ENCODE measurements around the gene TTC9. TPM values are rescaled to one million over a fixed set of nuclear protein-coding genes. Genes with fewer than 3 reads are reported as not detected.
A peak's percentile ranks its signal among the peaks of the same experiment; 100 is the strongest.

TTC9 gene
- total RNA-seq, 4 donors from 2014 or later = 0.41 to 1.3 TPM; not detected in 2

- H3K27ac ChIP-seq = no peak overlapping the region
- no peak for TF ChIP-seq POLR2A (IDR thresholded peaks at IDR 0.05)
- no peak for TF ChIP-seq POLR2AphosphoS5 (IDR thresholded peaks at IDR 0.05)
- no peak for TF ChIP-seq CTCF (IDR thresholded peaks at IDR 0.05)
- no peak for TF ChIP-seq EP300 (IDR thresholded peaks at IDR 0.05; ENCODE audit: low read depth)
- intact Hi-C loops (cut with DNase I; ENCODE audit: low total_unique reads) (no loop called here), in situ Hi-C loops (cut with MboI; ENCODE audit: low pct_ligation_motif_present in 1 of 4, low pct_unique_long_range_greater_than_20kb in 1 of 4, low sequenced_read_pairs in 3 of 4) (no loop called here)
- WGBS, 2 donors (ENCODE audit: low coverage in 1 of 2) = 97 to 100% methylated on average over 1 to 2 of the region's 2 CpGs
- H3K27me3 ChIP-seq = no peaks in the 10 kb centered on the region
- no peak overlapping the region for H3K4me3 ChIP-seq
- no peak for DNase-seq
- no peaks in the 10 kb centered on the region for H3K36me3 ChIP-seq
- no peaks in the 10 kb centered on the region for H3K9me3 ChIP-seq
- no peaks in the 10 kb centered on the region for H3K4me1 ChIP-seq
Observed at GRCh38 chr14:70680748-70681147, 39.0 kb downstream of the TTC9 start.

- H3K27ac ChIP-seq = no peak overlapping the region
- in situ Hi-C loops (cut with MboI; ENCODE audit: low pct_ligation_motif_present in 1 of 4, low pct_unique_long_range_greater_than_20kb in 1 of 4, low sequenced_read_pairs in 3 of 4) = no loop called here
- no peak for DNase-seq
- intact Hi-C loops (cut with DNase I; ENCODE audit: low total_unique reads) = no loop called here
- no peaks in the 10 kb centered on the region for H3K9me3 ChIP-seq
- no peak overlapping the region for H3K4me3 ChIP-seq
- no peak for TF ChIP-seq CTCF (IDR thresholded peaks at IDR 0.05)
- H3K36me3 ChIP-seq = no peaks in the 10 kb centered on the region
- no peaks in the 10 kb centered on the region for H3K27me3 ChIP-seq
- no peaks in the 10 kb centered on the region for H3K4me1 ChIP-seq
- WGBS, 2 donors (ENCODE audit: low coverage in 1 of 2) = 34 to 58% methylated on average over 6 of the region's 6 CpGs
Observed at GRCh38 chr14:70683983-70684382, 42.3 kb downstream of the TTC9 start.

GRCh38 chr14:70685474-70686197 is 43.9 kb downstream of the TTC9 start:
- no peaks in the 10 kb centered on the region for H3K36me3 ChIP-seq
- TF ChIP-seq EP300 (IDR thresholded peaks at IDR 0.05; ENCODE audit: low read depth) (no peak), POLR2A (IDR thresholded peaks at IDR 0.05) (no peak), POLR2AphosphoS5 (IDR thresholded peaks at IDR 0.05) (no peak), CTCF (IDR thresholded peaks at IDR 0.05) (no peak)
- H3K27ac ChIP-seq = no peak overlapping the region
- WGBS, 2 donors (ENCODE audit: low coverage in 1 of 2) = 28 to 76% methylated on average over 2 to 7 of the region's 7 CpGs
- DNase-seq = no peak
- H3K4me3 ChIP-seq = no peak overlapping the region
- no peaks in the 10 kb centered on the region for H3K27me3 ChIP-seq
- in situ Hi-C loops (cut with MboI; ENCODE audit: low pct_ligation_motif_present in 1 of 4, low pct_unique_long_range_greater_than_20kb in 1 of 4, low sequenced_read_pairs in 3 of 4) = no loop called here
- intact Hi-C loops (cut with DNase I; ENCODE audit: low total_unique reads) = no loop called here
- no peaks in the 10 kb centered on the region for H3K4me1 ChIP-seq
- no peaks in the 10 kb centered on the region for H3K9me3 ChIP-seq

- TF ChIP-seq POLR2A (IDR thresholded peaks at IDR 0.05) (no peak), POLR2AphosphoS5 (IDR thresholded peaks at IDR 0.05) (no peak), EP300 (IDR thresholded peaks at IDR 0.05; ENCODE audit: low read depth) (no peak), CTCF (IDR thresholded peaks at IDR 0.05) (no peak)
- 49 to 98% methylated on average over 4 to 10 of the region's 10 CpGs for WGBS, 2 donors (ENCODE audit: low coverage in 1 of 2)
- no peaks in the 10 kb centered on the region for H3K36me3 ChIP-seq
- DNase-seq = peak; percentile 21
- H3K9me3 ChIP-seq = no peaks in the 10 kb centered on the region
- peaks cover 0 to 3% (median 0%) of the 10 kb centered on the region in 4 donors for H3K4me1 ChIP-seq
- H3K27ac ChIP-seq = no peak overlapping the region
- in situ Hi-C loops (cut with MboI; ENCODE audit: low pct_ligation_motif_present in 1 of 4, low pct_unique_long_range_greater_than_20kb in 1 of 4, low sequenced_read_pairs in 3 of 4) (no loop called here), intact Hi-C loops (cut with DNase I; ENCODE audit: low total_unique reads) (no loop called here)
- no peak overlapping the region for H3K4me3 ChIP-seq
- H3K27me3 ChIP-seq = no peaks in the 10 kb centered on the region
Observed at GRCh38 chr14:70692210-70692609, 50.5 kb downstream of the TTC9 start.

All from transverse colon (tissue), 4 donors.